ENCODE data around the gene MPPED1. TPM values are rescaled to one million over a fixed set of nuclear protein-coding genes. Genes with fewer than 3 reads are reported as not detected.

The MPPED1 gene
- total and polyA plus RNA-seq, 12 donors = 0.01 TPM; not detected in 11

DNA sequence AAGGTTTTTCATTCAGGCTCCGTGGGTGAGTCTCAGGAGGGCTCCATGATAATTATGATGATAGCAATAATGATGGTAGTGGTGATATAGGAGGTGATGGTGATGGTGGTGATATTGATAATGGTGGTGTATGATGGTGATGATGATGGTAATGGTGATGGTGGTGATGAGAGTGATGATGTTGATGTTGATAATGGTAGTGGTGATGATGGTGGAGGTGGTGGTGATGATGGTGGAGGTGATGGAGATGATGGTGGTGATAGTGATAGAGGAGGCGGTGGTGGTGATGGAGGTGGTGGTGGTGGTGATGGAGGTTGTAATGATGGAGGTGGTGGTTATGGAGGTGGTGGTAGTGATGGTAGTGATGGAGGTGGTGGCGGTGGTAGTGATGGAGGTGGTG is 79.4 kb downstream of the MPPED1 start:
- no peak overlapping the region for H3K4me3 ChIP-seq
- WGBS, 2 donors = 61 to 68% methylated on average over 3 of the region's 3 CpGs
- intact Hi-C loops (cut with DNase I) = no loop called here
- DNase-seq (no peak), ATAC-seq (no peak)
- H3K9me3 ChIP-seq = no peaks in the 10 kb centered on the region
- no peaks in the 10 kb centered on the region for H3K36me3 ChIP-seq
- peaks cover 0 to 3% (median 0%) of the 10 kb centered on the region in 9 donors for H3K4me1 ChIP-seq
- no peak overlapping the region for H3K27ac ChIP-seq
- peaks cover 0 to 37% (median 28%) of the 10 kb centered on the region in 7 donors for H3K27me3 ChIP-seq
- no peak for TF ChIP-seq CTCF (IDR thresholded peaks at IDR 0.05)

DNA sequence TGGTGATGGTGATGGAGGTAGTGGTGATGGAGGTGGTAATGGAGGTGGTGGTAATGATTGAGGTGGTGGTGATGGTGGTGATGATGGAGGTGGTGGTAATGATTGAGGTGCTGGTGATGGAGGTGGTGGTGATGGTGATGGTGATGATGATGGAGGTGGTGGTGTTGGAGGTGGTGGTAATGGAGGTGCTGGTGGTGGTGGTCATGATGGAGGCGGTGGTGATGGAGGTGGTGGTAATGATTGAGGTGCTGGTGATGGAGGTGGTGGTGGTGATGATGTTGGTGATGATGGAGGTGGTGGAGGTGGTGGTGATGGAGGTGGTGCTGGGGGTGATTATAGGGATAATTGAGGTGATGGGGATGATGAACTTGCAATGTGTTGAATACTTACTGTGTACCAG is 79.9 kb downstream of the MPPED1 start:
- 94 to 100% methylated on average over 1 of the region's 1 CpG for WGBS, 2 donors
- Histone ChIP-seq H3K27me3 (peaks cover 0 to 31% (median 24%) of the 10 kb centered on the region in 7 donors), H3K36me3 (no peaks in the 10 kb centered on the region), H3K4me1 (peaks cover 0 to 3% (median 0%) of the 10 kb centered on the region in 9 donors), H3K9me3 (no peaks in the 10 kb centered on the region), H3K27ac (no peak overlapping the region), H3K4me3 (no peak overlapping the region)
- TF ChIP-seq CTCF (IDR thresholded peaks at IDR 0.05) = no peak
- ATAC-seq = no peak
- DNase-seq = no peak
- intact Hi-C loops (cut with DNase I) = no loop called here

GRCh38 chr22:43493297-43493696 is 81.5 kb downstream of the MPPED1 start:
- 79 to 83% methylated on average over 5 of the region's 5 CpGs for WGBS, 2 donors
- Histone ChIP-seq H3K27me3 (peaks cover 0 to 18% (median 10%) of the 10 kb centered on the region in 7 donors), H3K27ac (no peak overlapping the region), H3K9me3 (no peaks in the 10 kb centered on the region), H3K36me3 (no peaks in the 10 kb centered on the region), H3K4me1 (no peaks in the 10 kb centered on the region), H3K4me3 (no peak overlapping the region)
- ATAC-seq (no peak), DNase-seq (no peak)
- TF ChIP-seq CTCF (IDR thresholded peaks at IDR 0.05) = no peak
- intact Hi-C loops (cut with DNase I) = no loop called here

- H3K27ac ChIP-seq = no peak overlapping the region
- H3K4me3 ChIP-seq = no peak overlapping the region
- no peaks in the 10 kb centered on the region for H3K9me3 ChIP-seq
- TF ChIP-seq CTCF (IDR thresholded peaks at IDR 0.05) = no peak
- WGBS, 2 donors = 91 to 92% methylated on average over 16 of the region's 16 CpGs
- no peaks in the 10 kb centered on the region for H3K36me3 ChIP-seq
- ATAC-seq = no peak
- intact Hi-C loops (cut with DNase I) = no loop called here
- H3K27me3 ChIP-seq = peaks cover 0 to 1% (median 0%) of the 10 kb centered on the region in 7 donors
- no peak for DNase-seq
- H3K4me1 ChIP-seq = no peaks in the 10 kb centered on the region
These were observed 86.4 kb downstream of the MPPED1 start for GRCh38 chr22:43497956-43498855.

All from heart right ventricle (tissue), 16 donors.